Coronary artery (tissue), 2 donors: ENCODE measurements around the gene ANKRD11.

Experiments
- DNase-seq: peaks from one replicate; pipeline ENCODE4 v3.0.0-alpha.2; 2017; ENCODE audit warnings: low spot score
- H3K27ac ChIP-seq, 2 donors: fragments of 200-600 bp; sonication (generic); one replicate each; pipeline ENCODE4 v1.5.1; 2016 to 2019
- H3K4me3 ChIP-seq: fragments of 200-600 bp; sonication (generic); 2 replicates; pipeline ENCODE4 v1.5.1; 2016; ENCODE audit warnings: mild to moderate bottlenecking, moderate library complexity
- CTCF ChIP-seq: fragments of 200-600 bp; sonication (generic); IDR thresholded peaks from one replicate; pipeline ENCODE4 v1.5.1; 2019; ENCODE audit warnings: antibody characterized with exemption

Gene ANKRD11

DNA sequence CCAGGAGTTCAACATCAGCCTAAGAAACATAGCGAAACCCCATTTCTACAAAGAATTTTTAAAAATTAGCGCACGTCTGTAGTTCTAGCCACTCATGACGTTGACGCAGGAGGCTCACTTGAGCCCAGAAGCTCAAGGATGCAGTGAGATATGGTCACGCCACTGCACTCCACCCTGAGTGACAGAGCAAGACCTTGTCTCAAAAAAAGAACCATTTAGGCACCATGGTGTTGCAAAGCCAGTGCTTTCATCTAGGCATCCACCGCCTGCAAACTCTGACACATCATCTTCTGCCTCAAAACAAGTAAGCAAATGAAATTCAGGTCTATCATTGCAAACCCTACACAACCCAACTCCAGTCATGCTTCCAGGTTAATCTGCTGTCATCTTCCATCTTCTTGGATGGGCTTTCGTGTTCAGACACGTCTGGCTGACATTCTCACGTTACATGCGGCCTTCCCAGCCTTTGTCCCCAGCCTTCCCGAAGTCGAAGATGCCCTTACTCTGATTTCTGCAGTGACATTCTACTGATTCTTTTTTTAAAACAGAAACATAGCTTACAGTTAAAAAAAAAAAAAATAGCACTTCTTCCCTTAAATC, 8.9 kb downstream of the ANKRD11 start:
- no peak for DNase-seq
- Histone ChIP-seq H3K4me3 (no peak overlapping the region), H3K27ac (no peak overlapping the region)
- TF ChIP-seq CTCF: no peak

GRCh38 chr16:89478576-89479221, 11.7 kb downstream of the ANKRD11 start:
- Histone ChIP-seq H3K27ac (no peak overlapping the region), H3K4me3 (no peak overlapping the region)
- DNase-seq: no peak
- no peak for TF ChIP-seq CTCF

DNA sequence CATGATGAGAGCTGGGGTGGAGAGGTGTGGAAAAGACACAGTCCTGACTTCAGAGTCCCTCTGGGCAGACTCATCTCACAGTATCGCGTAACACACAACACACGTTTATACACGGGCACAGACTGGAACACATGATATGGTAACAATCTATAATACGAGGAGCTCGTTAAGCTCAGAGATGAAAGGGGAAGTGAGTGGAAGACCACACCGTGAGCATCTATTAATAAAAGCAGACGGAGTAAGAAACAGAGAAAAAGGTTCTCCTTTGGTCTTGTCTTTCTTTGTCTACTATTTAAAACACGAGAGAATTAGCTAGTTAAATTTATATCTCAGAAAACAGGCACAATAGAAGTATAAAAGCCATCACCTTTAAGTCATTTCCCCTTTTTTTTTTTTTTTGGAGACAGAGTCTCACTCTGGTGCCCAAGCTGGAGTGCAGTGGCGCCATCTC, 13.5 kb downstream of the ANKRD11 start:
- Histone ChIP-seq H3K4me3 (no peak overlapping the region), H3K27ac (no peak overlapping the region)
- TF ChIP-seq CTCF: no peak
- no peak for DNase-seq

DNA sequence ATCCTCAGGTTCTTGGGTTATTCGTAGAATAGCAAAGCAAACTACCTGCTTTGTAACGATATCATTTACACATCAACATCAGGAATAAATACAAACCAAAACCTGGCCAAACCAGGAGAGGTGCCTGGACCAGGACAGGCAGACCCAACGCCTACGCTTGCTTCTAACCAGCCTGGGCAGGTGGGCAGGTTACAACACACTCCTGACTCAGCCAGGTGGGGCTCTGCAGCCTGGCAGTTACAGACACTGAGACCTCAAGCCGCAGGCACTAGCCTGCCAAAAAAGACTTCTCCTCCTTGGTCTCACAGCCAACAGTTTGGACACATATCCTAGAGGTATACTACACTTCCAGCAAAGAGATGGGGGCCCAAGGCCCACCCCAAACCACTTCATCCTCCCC, 14.0 kb downstream of the ANKRD11 start:
- no peak for TF ChIP-seq CTCF
- Histone ChIP-seq H3K4me3 (no peak overlapping the region), H3K27ac (no peak overlapping the region)
- no peak for DNase-seq

GRCh38 chr16:89475144-89475543, 15.2 kb downstream of the ANKRD11 start:
- no peak overlapping the region for H3K4me3 ChIP-seq
- H3K27ac ChIP-seq: no peak overlapping the region
- DNase-seq: no peak
- no peak for TF ChIP-seq CTCF

DNA sequence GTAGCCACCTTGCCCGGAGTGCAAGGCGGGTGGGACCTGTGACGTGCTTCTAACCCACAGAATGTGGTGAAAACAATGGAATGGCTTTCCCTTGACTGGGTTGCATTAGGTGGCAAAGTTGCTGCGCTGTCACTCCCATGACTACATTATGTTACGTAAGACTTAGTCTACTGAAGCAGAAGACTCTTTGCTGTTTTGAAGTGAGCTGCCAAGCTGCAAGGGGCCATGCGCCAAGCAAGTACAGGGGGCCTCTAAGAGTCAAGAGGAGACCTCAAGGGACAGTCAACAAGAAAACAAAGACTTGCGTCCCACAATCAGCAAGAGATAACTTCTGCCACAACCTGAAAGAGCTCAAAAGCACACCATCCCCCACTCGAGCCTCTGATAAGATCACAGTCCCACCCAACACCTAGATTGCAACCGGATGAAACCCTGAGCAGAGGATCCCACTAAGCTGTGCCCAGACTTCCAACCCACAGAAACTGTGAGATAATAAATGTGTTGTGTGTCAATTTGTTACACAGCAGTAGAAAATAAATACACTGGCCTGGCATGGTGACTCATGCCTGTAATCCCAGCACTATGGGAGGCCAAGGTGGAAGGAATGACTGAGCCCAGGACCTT, 16.5 kb downstream of the ANKRD11 start:
- no peak overlapping the region for H3K27ac ChIP-seq
- no peak for TF ChIP-seq CTCF
- H3K4me3 ChIP-seq: no peak overlapping the region
- no peak for DNase-seq
